CD4-positive, alpha-beta T cell (primary cell): ENCODE data around the gene PAFAH1B2. TPM values are rescaled to one million over a fixed set of nuclear protein-coding genes. Genes with fewer than 3 reads are reported as not detected.

Experiments used
- ATAC-seq: fragments of 200-7000 bp; cut with Tn5 transposase; one replicate; pipeline ENCODE4 v1.10.0; 2022; ENCODE audit warnings: mild to moderate bottlenecking; ENCODE audit not compliant: poor library complexity
- CTCF ChIA-PET: fragments of 350-600 bp; sonication (Branson Sonifier 250); formaldehyde crosslinking; loops from one replicate; lab custom pipeline; 2021; ENCODE audit warnings: antibody characterized with exemption, inconsistent platforms; lab: Charles Lee
- POLR2A ChIA-PET: fragments of 350-600 bp; sonication (Branson Sonifier 250); formaldehyde crosslinking; loops from one replicate; lab custom pipeline; 2021; ENCODE audit warnings: antibody characterized with exemption, inconsistent platforms; lab: Charles Lee
- DNase-seq, 14 experiments: peaks; one replicate each; pipeline ENCODE4 v3.0.0-alpha.2; 2013 to 2020; ENCODE audit warnings: mixed read lengths in 2 of 14
- H3K27ac ChIP-seq, 2 donors: one replicate each; pipeline versions ENCODE4 v1.5.1 to v1.7.0; 2013; ENCODE audit warnings: low read length in 2 of 2, low read depth in 1 of 2, mild to moderate bottlenecking in 1 of 2
- H3K27me3 ChIP-seq, 2 experiments: 1 replicate in 1 of 2; 2 replicates in 1 of 2; pipeline versions ENCODE4 v1.6.1 to v1.7.0; 2013; ENCODE audit warnings: low read length in 2 of 2, control low read depth in 1 of 2, mild to moderate bottlenecking in 1 of 2, moderate library complexity in 1 of 2; ENCODE audit not compliant: insufficient read depth in 2 of 2, control insufficient read depth in 1 of 2
- H3K36me3 ChIP-seq: one replicate; pipeline ENCODE4 v1.6.1; 2013; ENCODE audit warnings: low read length, control low read depth; ENCODE audit not compliant: insufficient read depth
- H3K4me1 ChIP-seq: one replicate; pipeline ENCODE4 v1.6.1; 2013; ENCODE audit warnings: low read length, control low read depth; ENCODE audit not compliant: insufficient read depth
- H3K4me3 ChIP-seq: one replicate; pipeline ENCODE4 v1.5.1; 2013; ENCODE audit warnings: mild to moderate bottlenecking, low read length, moderate library complexity
- H3K9me3 ChIP-seq, 2 experiments: 1 replicate in 1 of 2; 2 replicates in 1 of 2; pipeline versions ENCODE4 v1.6.1 to v1.7.0; 2013; ENCODE audit warnings: low read length in 2 of 2, mild to moderate bottlenecking in 2 of 2, control low read depth in 1 of 2, moderate library complexity in 1 of 2; ENCODE audit not compliant: control insufficient read depth in 1 of 2, insufficient read depth in 1 of 2
- H3K27ac Mint-ChIP-seq: one replicate; pipeline ENCODE4 v1.8.0; 2020; ENCODE audit warnings: mixed read lengths
- H3K27me3 Mint-ChIP-seq: one replicate; pipeline ENCODE4 v1.8.0; 2021; ENCODE audit warnings: mixed read lengths
- H3K36me3 Mint-ChIP-seq: one replicate; pipeline ENCODE4 v1.8.0; 2021; ENCODE audit warnings: low read depth, mixed read lengths
- H3K4me1 Mint-ChIP-seq: one replicate; pipeline ENCODE4 v1.8.0; 2021; ENCODE audit warnings: low read depth, mixed read lengths
- H3K4me3 Mint-ChIP-seq: one replicate; pipeline ENCODE4 v1.8.0; 2020; ENCODE audit warnings: mild to moderate bottlenecking, mixed read lengths
- H3K9me3 Mint-ChIP-seq: one replicate; pipeline ENCODE4 v1.8.0; 2020; ENCODE audit warnings: mixed read lengths
- intact Hi-C, 2 experiments: fragments of 100-400 bp; cut with DNase I in 1 of 2; cut with micrococcal nuclease in 1 of 2; formaldehyde crosslinking; loops; one replicate each; pipeline versions ENCODE4 v1.15.1 to v1.9.0; 2023 to 2025; cut with DNase I, micrococcal nuclease
- total RNA-seq, 174 experiments: library from RNA in 2 of 174; stranded (reverse) in 2 of 174; gene quantifications; one replicate each; pipeline ENCODE4 v1.2.3 and lab custom pipeline; 2021 to 2026
- TF ChIP-seq, protein P1 (sequence below): fragments of 200-600 bp; IDR thresholded peaks from one replicate; pipeline ENCODE4 v1.8.0; 2022; ENCODE audit warnings: antibody characterized with exemption, mild to moderate bottlenecking

Gene PAFAH1B2
- total RNA-seq, 2 experiments from 2014 or later, result 44.3 to 45.6 TPM

DNA sequence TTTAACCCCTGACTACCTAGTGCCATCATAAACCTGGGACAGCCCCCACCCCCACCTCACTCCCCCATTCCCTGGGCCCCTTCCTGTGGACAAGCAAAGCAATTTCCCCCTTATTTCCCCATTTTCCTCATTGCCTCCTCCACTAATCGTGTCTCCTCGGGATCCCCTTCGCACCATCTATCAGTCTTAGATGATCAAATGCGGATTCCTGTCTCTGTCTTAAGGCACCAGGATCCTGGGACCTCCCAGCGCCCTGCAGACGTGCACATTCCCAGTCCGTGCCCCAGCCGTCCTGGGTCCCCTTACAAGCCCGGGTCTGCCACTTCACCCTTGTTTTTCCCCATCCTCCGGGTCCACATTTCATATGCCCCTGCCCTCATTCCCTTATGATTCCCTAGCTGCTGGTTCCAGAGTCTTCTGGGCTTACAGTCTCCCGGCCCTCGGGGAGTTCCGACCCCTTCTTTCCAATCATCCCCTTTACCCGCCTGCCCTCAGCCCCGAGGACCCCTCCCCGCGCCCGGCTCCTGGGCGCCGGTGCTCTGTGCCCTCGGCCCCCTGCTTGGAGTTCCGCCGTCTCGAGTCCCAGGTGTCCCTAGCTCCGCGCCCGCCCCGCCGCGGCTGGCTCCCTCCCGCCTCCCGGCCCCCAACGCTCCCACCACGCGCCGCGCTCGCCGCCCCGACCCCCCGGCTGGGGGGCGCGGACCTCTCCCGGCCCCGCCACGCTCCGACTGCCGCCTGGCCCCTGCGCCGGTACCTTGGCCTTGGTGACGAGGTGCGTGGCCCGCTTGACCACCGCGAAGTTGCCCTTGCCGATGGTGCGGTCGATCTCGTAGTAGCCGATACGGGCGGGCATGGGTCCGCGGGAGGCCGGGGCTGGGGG lies 46.5 kb upstream of the PAFAH1B2 start:
- Mint-ChIP-seq H3K27ac (peak overlapping the region; percentile 96), H3K4me1 (peaks cover 59% of the 10 kb centered on the region), H3K9me3 (no peaks in the 10 kb centered on the region), H3K4me3 (peak overlapping the region; percentile 99), H3K36me3 (peaks cover 20% of the 10 kb centered on the region), H3K27me3 (no peaks in the 10 kb centered on the region)
- intact Hi-C loops, result loop anchor here (1.0 to 5.0 kb wide), 4 partner anchors 15 to 324 kb away; no protein-coding TSS in a partner anchor
- TF ChIP-seq, protein P1, sequence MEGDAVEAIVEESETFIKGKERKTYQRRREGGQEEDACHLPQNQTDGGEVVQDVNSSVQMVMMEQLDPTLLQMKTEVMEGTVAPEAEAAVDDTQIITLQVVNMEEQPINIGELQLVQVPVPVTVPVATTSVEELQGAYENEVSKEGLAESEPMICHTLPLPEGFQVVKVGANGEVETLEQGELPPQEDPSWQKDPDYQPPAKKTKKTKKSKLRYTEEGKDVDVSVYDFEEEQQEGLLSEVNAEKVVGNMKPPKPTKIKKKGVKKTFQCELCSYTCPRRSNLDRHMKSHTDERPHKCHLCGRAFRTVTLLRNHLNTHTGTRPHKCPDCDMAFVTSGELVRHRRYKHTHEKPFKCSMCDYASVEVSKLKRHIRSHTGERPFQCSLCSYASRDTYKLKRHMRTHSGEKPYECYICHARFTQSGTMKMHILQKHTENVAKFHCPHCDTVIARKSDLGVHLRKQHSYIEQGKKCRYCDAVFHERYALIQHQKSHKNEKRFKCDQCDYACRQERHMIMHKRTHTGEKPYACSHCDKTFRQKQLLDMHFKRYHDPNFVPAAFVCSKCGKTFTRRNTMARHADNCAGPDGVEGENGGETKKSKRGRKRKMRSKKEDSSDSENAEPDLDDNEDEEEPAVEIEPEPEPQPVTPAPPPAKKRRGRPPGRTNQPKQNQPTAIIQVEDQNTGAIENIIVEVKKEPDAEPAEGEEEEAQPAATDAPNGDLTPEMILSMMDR, result no peak
- DNase-seq (peak in 12 of 14 experiments; percentile 11 to 56 (median 26)), ATAC-seq (peak; percentile 8)
- Histone ChIP-seq H3K4me1 (peaks cover 44% of the 10 kb centered on the region), H3K9me3 (no peaks in the 10 kb centered on the region), H3K36me3 (peaks cover 5% of the 10 kb centered on the region), H3K4me3 (peak overlapping the region; percentile 89), H3K27ac (peak overlapping the region; percentile 81 to 93), H3K27me3 (no peaks in the 10 kb centered on the region)
- POLR2A ChIA-PET, result interaction anchor here (0.8 to 2.9 kb wide), 22 partner anchors 15 to 324 kb away, joined by 3 to 22 read pairs (median 4); partner anchors contain the start of genes APOA5, PAFAH1B2 and SIDT2
- CTCF ChIA-PET, result interaction anchor here (1.0 to 1.8 kb wide), 6 partner anchors 8 to 307 kb away, joined by 3 to 6 read pairs (median 3); partner anchors contain the start of gene APOA5

- Histone ChIP-seq H3K9me3 (no peaks in the 10 kb centered on the region), H3K27me3 (no peaks in the 10 kb centered on the region), H3K27ac (peak within 1 kb of the TSS; percentile 81 to 95), H3K4me3 (peak within 1 kb of the TSS; percentile 89), H3K4me1 (peaks cover 38% of the 10 kb centered on the region), H3K36me3 (no peaks in the 10 kb centered on the region)
- H3K27ac Mint-ChIP-seq, result peak within 1 kb of the TSS; percentile 100
- POLR2A ChIA-PET, result interaction anchor here (0.7 to 2.9 kb wide), 22 partner anchors 16 to 325 kb away, joined by 3 to 22 read pairs (median 4); partner anchors contain the start of genes APOA5 and PAFAH1B2
- peak within 1 kb of the TSS; percentile 100 for H3K4me3 Mint-ChIP-seq
- no peaks in the 10 kb centered on the region for H3K9me3 Mint-ChIP-seq
- DNase-seq, result peak; percentile 90 to 98 (median 93)
- TF ChIP-seq, protein P1, result peak; percentile 67
- peaks cover 17% of the 10 kb centered on the region for H3K36me3 Mint-ChIP-seq
- peak; percentile 69 for ATAC-seq
- no peaks in the 10 kb centered on the region for H3K27me3 Mint-ChIP-seq
- CTCF ChIA-PET, result interaction anchor here (0.7 to 1.8 kb wide), 4 partner anchors 172 to 307 kb away, joined by 3 to 6 read pairs (median 3); partner anchors contain the start of gene APOA5
- H3K4me1 Mint-ChIP-seq, result peaks cover 51% of the 10 kb centered on the region
- intact Hi-C loops, result loop anchor here (1.0 to 5.0 kb wide), 3 partner anchors 61 to 325 kb away; no protein-coding TSS in a partner anchor
Observed at GRCh38 chr11:117098269-117099232, 45.5 kb upstream of the PAFAH1B2 start, which contains the start of gene SIK3. TSS of gene SIK3 (minus strand) at chr11:117098428. CDS start at chr11:117098415, 13 bp downstream.
